GM11168 (cell line): ENCODE data around the gene GYG1.

ENCODE experiments used
- in situ Hi-C: fragments of 300-500 bp; cut with MboI; formaldehyde crosslinking; loops from one replicate; pipeline ENCODE4 v1.12.0; 2022; ENCODE audit warnings: low sequenced_read_pairs; ENCODE audit not compliant: unreplicated experiment

Gene GYG1

DNA sequence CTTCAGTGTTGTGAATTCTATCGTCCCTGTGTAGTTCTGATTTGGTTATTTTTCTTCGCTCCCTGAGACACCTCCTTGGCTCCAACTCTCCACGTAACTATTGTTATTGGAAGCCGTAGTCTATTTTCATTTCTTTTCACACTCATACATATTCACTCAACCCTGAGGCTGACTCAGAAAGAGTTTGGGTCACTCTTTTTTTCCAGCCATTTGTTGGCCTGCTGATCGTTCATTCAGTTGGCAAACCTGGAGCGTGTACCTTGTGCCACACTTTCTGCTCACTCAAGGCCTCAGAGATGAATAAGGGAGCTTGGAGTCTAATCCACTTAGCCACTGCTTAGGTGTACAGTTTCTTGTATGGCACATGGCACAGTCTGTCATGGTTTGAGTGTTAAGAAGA lies 22.4 kb downstream of the GYG1 start:
- in situ Hi-C loops: no loop called here

DNA sequence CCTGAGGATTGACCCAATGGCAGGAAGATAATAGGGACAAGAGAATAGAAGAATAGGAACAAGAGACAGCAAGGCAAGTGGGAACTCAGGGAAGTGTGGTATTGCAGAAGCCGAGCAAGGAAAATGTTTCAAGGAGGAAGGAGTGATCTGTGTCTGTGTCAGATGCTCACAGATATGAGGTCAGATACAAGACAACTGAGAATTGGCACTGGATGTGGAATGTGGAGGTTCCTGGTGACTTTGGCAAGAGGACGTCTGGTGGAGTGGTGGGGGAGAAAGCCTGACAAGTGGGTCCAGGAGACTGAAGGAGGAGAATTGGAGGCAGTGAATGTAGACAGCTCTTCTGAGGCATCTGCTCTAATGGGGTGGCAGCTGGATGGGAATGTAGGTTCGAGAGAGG lies 24.1 kb downstream of the GYG1 start:
- in situ Hi-C loops: no loop called here

GRCh38 chr3:149016242-149016641 lies 24.9 kb downstream of the GYG1 start:
- in situ Hi-C loops: no loop called here

GRCh38 chr3:149016669-149017541 lies 25.6 kb downstream of the GYG1 start:
- in situ Hi-C loops: no loop called here

GRCh38 chr3:149018247-149018646 lies 26.9 kb downstream of the GYG1 start:
- in situ Hi-C loops: no loop called here

DNA sequence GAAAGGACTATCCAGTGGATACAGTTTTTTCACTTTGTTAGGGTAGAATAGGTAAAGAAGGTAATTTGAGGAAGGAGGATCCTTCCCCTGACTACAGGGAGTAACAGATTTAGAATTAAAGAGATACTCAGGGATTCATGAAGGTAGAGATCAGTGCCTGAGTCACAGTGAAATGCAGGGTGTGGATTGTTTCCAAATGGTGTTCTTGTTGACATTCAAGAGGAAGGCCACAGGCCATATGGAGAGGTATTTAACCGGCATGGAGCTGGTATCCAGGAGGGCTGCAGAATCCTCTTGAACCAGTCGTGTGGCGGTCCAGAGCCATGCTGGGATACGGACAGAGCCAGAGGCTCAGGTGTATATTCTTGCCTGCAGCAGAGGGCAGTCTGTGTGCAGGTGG lies 28.2 kb downstream of the GYG1 start:
- in situ Hi-C loops: no loop called here

GRCh38 chr3:149020196-149020838 lies 29.0 kb downstream of the GYG1 start:
- in situ Hi-C loops: no loop called here

- in situ Hi-C loops: no loop called here
Measured at GRCh38 chr3:149020839-149021252, 29.5 kb downstream of the GYG1 start.

DNA sequence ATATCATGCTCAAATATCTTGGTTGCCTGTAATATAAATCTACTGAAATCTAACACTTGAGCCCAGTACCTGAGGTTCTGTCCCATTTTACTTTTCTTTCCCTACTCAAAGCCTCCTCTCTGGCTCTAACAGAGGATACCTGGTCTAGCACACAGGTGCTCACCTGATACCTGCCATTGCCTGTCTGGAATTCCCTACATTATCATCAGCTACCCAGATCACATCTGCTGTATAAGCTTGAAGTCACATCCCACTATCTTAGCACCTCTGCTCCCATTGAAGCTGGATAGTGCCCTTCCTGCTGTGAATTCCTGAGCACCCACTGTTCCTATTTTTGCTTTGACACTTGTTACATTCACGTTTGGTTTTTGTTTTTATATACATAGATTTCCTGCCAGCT lies 30.5 kb downstream of the GYG1 start:
- in situ Hi-C loops: no loop called here

- in situ Hi-C loops: no loop called here
Measured at GRCh38 chr3:149023951-149024350, 32.6 kb downstream of the GYG1 start.

- in situ Hi-C loops: no loop called here
Measured at GRCh38 chr3:149026718-149027117, 35.4 kb downstream of the GYG1 start.

DNA sequence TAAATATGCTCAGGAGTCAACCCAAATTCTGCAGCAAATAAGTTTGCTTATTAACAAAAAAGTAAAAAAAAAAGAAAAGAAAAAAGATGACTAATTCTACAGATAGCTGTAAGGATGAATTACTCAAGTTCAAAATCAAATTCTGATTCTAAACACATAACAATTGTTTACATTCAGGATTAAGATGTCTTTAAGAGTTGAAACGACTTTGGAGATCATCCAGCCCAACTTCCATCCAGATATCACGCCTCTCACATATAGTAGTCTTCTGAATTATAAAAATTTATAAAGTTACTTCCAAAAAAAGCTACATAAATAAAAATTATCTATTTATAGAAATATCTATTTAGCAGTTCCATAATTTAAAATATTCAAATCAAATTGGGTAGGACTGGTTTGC lies 39.8 kb downstream of the GYG1 start:
- in situ Hi-C loops: no loop called here

GRCh38 chr3:149037684-149038083 lies 46.3 kb downstream of the GYG1 start:
- in situ Hi-C loops: no loop called here

- in situ Hi-C loops: no loop called here
Measured at GRCh38 chr3:149038322-149038721, 47.0 kb downstream of the GYG1 start.

- in situ Hi-C loops: no loop called here
Measured at GRCh38 chr3:149042789-149043386, 51.5 kb downstream of the GYG1 start.

DNA sequence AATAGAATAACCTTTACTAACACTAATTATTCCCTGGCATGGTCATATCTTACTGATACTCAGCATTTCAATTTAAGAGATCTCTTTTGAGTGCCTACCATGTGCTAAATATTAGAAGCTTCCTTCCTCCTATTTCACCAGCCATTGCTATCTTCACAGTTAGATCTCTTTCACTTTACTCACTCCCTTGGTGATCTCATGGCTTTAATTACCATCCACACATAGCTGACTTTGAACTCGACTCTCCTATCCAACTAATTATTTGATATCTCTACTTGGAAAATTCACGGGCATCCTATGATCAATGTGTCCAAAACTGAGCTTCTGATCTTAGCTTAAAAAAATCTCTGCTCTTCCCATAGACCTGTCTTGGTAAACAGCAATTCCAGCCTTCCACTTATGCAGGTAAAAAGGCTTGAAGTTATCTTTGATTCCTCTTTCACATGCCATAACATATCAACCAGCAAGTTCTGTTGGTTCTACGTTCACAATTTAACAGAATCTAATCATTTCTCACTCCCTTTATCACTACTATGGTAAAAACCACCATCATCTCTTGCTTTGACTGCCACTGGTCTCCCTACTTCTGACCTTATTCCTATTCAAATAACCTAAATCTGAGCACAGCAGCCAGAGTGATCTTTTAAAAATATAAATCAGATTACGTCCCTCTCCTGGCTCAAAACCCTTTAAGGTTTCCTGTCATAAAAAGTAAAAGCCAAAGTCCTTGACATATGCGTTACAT lies 53.2 kb downstream of the GYG1 start:
- in situ Hi-C loops: no loop called here

DNA sequence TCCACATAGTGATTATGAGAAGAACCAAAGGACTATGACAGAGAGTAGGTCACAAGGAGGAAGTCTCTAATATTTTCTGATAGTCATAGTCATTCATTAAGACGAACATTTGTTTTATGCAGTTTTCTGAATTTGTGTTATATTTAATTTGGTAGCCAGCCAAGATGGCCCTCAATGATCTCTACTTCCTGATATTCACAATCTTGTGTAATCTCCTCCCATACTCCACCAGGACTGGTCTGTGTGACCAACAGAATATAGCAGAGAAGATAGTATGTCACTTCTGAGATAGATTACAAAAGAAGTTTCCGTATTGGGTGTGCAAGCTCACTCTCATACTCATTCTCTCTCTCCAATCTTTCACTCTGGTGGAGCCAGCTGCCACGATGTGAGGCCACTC lies 64.2 kb downstream of the GYG1 start:
- in situ Hi-C loops: no loop called here

DNA sequence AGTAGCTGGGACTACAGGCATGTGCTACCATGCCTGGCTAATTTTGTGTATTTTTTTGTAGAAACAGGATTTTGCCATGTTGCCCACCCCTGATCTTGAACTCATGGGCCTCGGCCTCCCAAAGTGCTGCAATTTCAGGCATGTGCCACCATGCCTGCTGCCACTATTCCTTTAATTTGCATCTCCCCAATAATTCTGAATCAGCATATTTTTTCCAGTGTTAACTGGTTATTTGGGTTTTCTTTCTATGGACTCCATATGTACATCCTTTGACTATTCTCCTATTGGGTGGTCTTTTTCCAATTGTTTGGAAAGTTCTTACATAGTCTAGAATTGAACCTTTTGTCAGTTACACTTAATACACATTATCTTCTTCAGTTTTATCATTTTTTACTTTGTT lies 66.9 kb downstream of the GYG1 start:
- in situ Hi-C loops: no loop called here

GRCh38 chr3:149058602-149059001 lies 67.3 kb downstream of the GYG1 start:
- in situ Hi-C loops: no loop called here

DNA sequence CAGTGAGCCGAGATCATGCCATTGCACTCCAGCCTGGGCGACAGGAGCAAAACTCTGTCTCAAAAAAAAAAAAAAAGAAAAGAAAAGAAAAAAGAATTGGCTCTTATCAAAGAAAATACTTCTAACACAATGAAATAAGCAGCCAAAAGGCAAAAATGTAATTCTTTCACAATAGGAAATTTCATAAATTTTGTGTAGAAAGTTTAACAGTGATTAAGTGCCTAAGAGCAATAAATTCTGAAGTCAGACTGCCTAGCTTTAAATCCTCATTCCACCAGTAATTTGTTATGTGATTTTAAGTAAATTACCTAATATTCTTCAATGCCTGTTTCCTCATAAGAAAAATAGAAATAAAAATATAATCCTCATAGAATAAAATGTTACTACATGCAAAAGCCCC lies 70.4 kb downstream of the GYG1 start:
- in situ Hi-C loops: no loop called here

- in situ Hi-C loops: no loop called here
Measured at GRCh38 chr3:149067883-149068282, 76.5 kb downstream of the GYG1 start.
